GM12865 (cell line): ENCODE results near the gene CXCL6.

Experiments used
- DNase-seq: peaks from one replicate; pipeline ENCODE4 v3.0.0; 2010; ENCODE audit warnings: low read depth
- H3K4me3 ChIP-seq: 2 replicates; pipeline ENCODE4 v1.5.1; 2011; ENCODE audit warnings: mild to moderate bottlenecking, low read depth, low read length, control low read depth
- CTCF ChIP-seq: IDR thresholded peaks from 2 replicates; pipeline ENCODE4 v1.5.1; 2011; ENCODE audit warnings: low read length, control low read depth, low read depth, inconsistent platforms; ENCODE audit not compliant: insufficient read depth; ENCODE audit errors: missing control alignments

The CXCL6 gene

GRCh38 chr4:73847526-73848182 is 11.2 kb downstream of the CXCL6 start:
- no peak for TF ChIP-seq CTCF
- DNase-seq, result no peak
- no peak overlapping the region for H3K4me3 ChIP-seq

- TF ChIP-seq CTCF, result no peak
- H3K4me3 ChIP-seq, result no peak overlapping the region
- DNase-seq, result no peak
Measured at GRCh38 chr4:73848183-73848777, 11.8 kb downstream of the CXCL6 start.

- H3K4me3 ChIP-seq, result no peak overlapping the region
- DNase-seq, result no peak
- no peak for TF ChIP-seq CTCF
Measured at GRCh38 chr4:73850261-73850970, 13.9 kb downstream of the CXCL6 start.

GRCh38 chr4:73851293-73851692 is 14.8 kb downstream of the CXCL6 start:
- H3K4me3 ChIP-seq, result no peak overlapping the region
- no peak for TF ChIP-seq CTCF

GRCh38 chr4:73852771-73853170 is 16.3 kb downstream of the CXCL6 start:
- no peak for DNase-seq
- no peak for TF ChIP-seq CTCF
- H3K4me3 ChIP-seq, result no peak overlapping the region

More at GRCh38 chr4:73851293-73851692, 14.8 kb downstream of the CXCL6 start:
- DNase-seq, result no peak

GRCh38 chr4:73853246-73853704 is 16.8 kb downstream of the CXCL6 start, which contains the start of gene PF4V1:
Gene PF4V1 (plus strand): TSS chr4:73853296. CDS start chr4:73853363, 67 bp downstream.
- no peak for TF ChIP-seq CTCF
- DNase-seq, result no peak
- H3K4me3 ChIP-seq, result no peak within 1 kb of the TSS
